K562 (cell line): Measurements from ENCODE around the gene ANXA1. TPM values are rescaled to one million over a fixed set of nuclear protein-coding genes. Genes with fewer than 3 reads are reported as not detected.

Experiments used
- polyA plus RNA-seq, 8 experiments: library from polyadenylated mRNA; depleted of rRNA in 4 of 8; stranded (reverse) in 5 of 8; unstranded in 3 of 8; fragments of >200 nt; fragmentation: Nextera tagmentation in 2 of 8; fragmentation: Illumina TruSeq in 1 of 8; extraction: Ambion mirVana in 2 of 8; extraction: Trizol in 1 of 8; gene quantifications; 2 replicates each; pipeline versions ENCODE4 v1.2.1 to v1.2.3, GENCODE V29; 2011 to 2014; ENCODE audit warnings: inconsistent platforms in 1 of 8, missing spikeins in 1 of 8
- total RNA-seq, 7 experiments: library from RNA; depleted of rRNA in 6 of 7; stranded (reverse); fragments of >200 nt in 6 of 7; fragmentation: Illumina TruSeq in 2 of 7; extraction: Trizol in 2 of 7; gene quantifications; 2 replicates each; pipeline versions ENCODE4 v1.2.1 to v1.2.3, GENCODE V29; 2011 to 2021; ENCODE audit warnings: low replicate concordance in 1 of 7
- TF ChIP-seq, protein P1 (sequence below), 2 experiments: fragments of 450-650 bp; formaldehyde crosslinking in 1 of 2; IDR thresholded peaks; 2 replicates each; pipeline versions ENCODE4 v1.4.0 to v1.6.1; 2014 to 2020; ENCODE audit warnings: mild to moderate bottlenecking in 2 of 2, borderline replicate concordance in 1 of 2, low read depth in 1 of 2

Gene ANXA1
- total and polyA plus RNA-seq, 9 of the 15 experiments (the other 6 are each of a cell fraction or from before 2014, with no cell fraction given): 406 to 1,298 (median 620) TPM

DNA sequence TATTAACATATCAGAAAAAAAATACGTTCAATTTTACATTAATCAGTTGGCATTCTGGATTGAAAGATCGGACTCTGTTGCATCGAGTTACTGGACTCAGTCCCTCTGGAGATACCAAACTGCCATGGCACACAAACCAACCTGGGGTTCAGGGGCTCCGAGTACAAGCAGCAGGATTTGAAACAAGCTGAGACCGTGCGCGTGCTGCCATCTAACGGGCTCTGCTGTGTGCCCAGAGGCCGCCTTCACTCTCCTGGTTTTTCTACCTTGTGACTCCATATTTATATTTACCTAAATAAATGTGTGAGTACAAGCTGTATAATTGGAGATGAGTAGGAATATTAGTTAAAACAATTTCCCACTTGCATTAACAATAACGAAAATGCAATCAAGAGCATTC lies 48.2 kb downstream of the ANXA1 start (continued):
- TF ChIP-seq, protein P1, sequence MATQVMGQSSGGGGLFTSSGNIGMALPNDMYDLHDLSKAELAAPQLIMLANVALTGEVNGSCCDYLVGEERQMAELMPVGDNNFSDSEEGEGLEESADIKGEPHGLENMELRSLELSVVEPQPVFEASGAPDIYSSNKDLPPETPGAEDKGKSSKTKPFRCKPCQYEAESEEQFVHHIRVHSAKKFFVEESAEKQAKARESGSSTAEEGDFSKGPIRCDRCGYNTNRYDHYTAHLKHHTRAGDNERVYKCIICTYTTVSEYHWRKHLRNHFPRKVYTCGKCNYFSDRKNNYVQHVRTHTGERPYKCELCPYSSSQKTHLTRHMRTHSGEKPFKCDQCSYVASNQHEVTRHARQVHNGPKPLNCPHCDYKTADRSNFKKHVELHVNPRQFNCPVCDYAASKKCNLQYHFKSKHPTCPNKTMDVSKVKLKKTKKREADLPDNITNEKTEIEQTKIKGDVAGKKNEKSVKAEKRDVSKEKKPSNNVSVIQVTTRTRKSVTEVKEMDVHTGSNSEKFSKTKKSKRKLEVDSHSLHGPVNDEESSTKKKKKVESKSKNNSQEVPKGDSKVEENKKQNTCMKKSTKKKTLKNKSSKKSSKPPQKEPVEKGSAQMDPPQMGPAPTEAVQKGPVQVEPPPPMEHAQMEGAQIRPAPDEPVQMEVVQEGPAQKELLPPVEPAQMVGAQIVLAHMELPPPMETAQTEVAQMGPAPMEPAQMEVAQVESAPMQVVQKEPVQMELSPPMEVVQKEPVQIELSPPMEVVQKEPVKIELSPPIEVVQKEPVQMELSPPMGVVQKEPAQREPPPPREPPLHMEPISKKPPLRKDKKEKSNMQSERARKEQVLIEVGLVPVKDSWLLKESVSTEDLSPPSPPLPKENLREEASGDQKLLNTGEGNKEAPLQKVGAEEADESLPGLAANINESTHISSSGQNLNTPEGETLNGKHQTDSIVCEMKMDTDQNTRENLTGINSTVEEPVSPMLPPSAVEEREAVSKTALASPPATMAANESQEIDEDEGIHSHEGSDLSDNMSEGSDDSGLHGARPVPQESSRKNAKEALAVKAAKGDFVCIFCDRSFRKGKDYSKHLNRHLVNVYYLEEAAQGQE (IDR thresholded peaks at IDR 0.05; ENCODE audit: borderline replicate concordance): peak; percentile 46; the same call in 1 of the 2 replicates
- TF ChIP-seq, protein P1 (CRISPR knock-in tag; IDR thresholded peaks at IDR 0.05; ENCODE audit: low read depth): no peak
